H9 (cell line): ENCODE data around the gene SERPINB3. TPM values are rescaled to one million over a fixed set of nuclear protein-coding genes. Genes with fewer than 3 reads are reported as not detected.

Experiments
- DNase-seq: peaks from one replicate; pipeline ENCODE4 v3.0.0-alpha.2; 2017
- H2AFZ ChIP-seq: one replicate; pipeline ENCODE4 v1.6.1; 2013; ENCODE audit warnings: mild to moderate bottlenecking, low read length, control low read depth, moderate library complexity
- H2AK5ac ChIP-seq: 2 replicates; pipeline ENCODE4 v1.6.1; 2013; ENCODE audit warnings: low read length, control low read depth, mixed read lengths; ENCODE audit not compliant: insufficient read length
- H2BK120ac ChIP-seq: one replicate; pipeline ENCODE4 v1.6.1; 2013; ENCODE audit warnings: low read depth, mild to moderate bottlenecking, low read length, control low read depth, inconsistent platforms; ENCODE audit not compliant: poor library complexity, severe bottlenecking
- H2BK12ac ChIP-seq: 2 replicates; pipeline ENCODE4 v1.6.1; 2013; ENCODE audit warnings: low read length, control low read depth, mixed read lengths, low read depth; ENCODE audit not compliant: insufficient read length
- H2BK15ac ChIP-seq: 2 replicates; pipeline ENCODE4 v1.6.1; 2013; ENCODE audit warnings: low read depth, low read length, control low read depth
- H2BK20ac ChIP-seq: one replicate; pipeline ENCODE4 v1.6.1; 2013; ENCODE audit warnings: low read depth, mild to moderate bottlenecking, low read length, control low read depth, inconsistent platforms; ENCODE audit not compliant: poor library complexity, severe bottlenecking
- H2BK5ac ChIP-seq: 2 replicates; pipeline ENCODE4 v1.6.1; 2013; ENCODE audit warnings: low read length, control low read depth, mixed read lengths; ENCODE audit not compliant: insufficient read length
- H3K14ac ChIP-seq: 2 replicates; pipeline ENCODE4 v1.6.1; 2013; ENCODE audit warnings: low read length, control low read depth; ENCODE audit not compliant: insufficient read depth
- H3K18ac ChIP-seq: 2 replicates; pipeline ENCODE4 v1.6.1; 2013; ENCODE audit warnings: low read depth, mild to moderate bottlenecking, mixed read lengths, low read length, control low read depth; ENCODE audit not compliant: insufficient read length
- H3K23ac ChIP-seq: 2 replicates; pipeline ENCODE4 v1.6.1; 2013; ENCODE audit warnings: low read length, control low read depth, mixed read lengths, low read depth; ENCODE audit not compliant: insufficient read length
- H3K23me2 ChIP-seq: 2 replicates; pipeline ENCODE4 v1.6.1; 2013; ENCODE audit warnings: low read depth, mild to moderate bottlenecking, mixed read lengths, low read length, control low read depth; ENCODE audit not compliant: insufficient read length, poor library complexity, severe bottlenecking
- H3K27ac ChIP-seq: 2 replicates; pipeline ENCODE4 v1.5.1; 2013; ENCODE audit warnings: low read length, control low read depth, mixed read lengths, low read depth; ENCODE audit not compliant: insufficient read length
- H3K27me3 ChIP-seq: 2 replicates; pipeline ENCODE4 v1.6.1; 2013; ENCODE audit warnings: low read length, control low read depth, inconsistent platforms; ENCODE audit not compliant: insufficient read depth
- H3K4ac ChIP-seq: 2 replicates; pipeline ENCODE4 v1.6.1; 2013; ENCODE audit warnings: low read depth, mild to moderate bottlenecking, control low read depth, inconsistent platforms, low read length, moderate library complexity
- H3K4me1 ChIP-seq: 2 replicates; pipeline ENCODE4 v1.6.1; 2013; ENCODE audit warnings: low read length, control low read depth, inconsistent platforms; ENCODE audit not compliant: insufficient read depth
- H3K4me2 ChIP-seq: 2 replicates; pipeline ENCODE4 v1.6.1; 2013; ENCODE audit warnings: low read length, control low read depth, mixed read lengths; ENCODE audit not compliant: insufficient read length, insufficient read depth
- H3K56ac ChIP-seq: 2 replicates; pipeline ENCODE4 v1.6.1; 2013; ENCODE audit warnings: low read depth, mild to moderate bottlenecking, mixed read lengths, low read length, control low read depth; ENCODE audit not compliant: insufficient read length
- H3K79me1 ChIP-seq: 2 replicates; pipeline ENCODE4 v1.6.1; 2013; ENCODE audit warnings: low read depth, mild to moderate bottlenecking, moderate library complexity, low read length, control low read depth, inconsistent platforms; ENCODE audit not compliant: insufficient read depth, poor library complexity, severe bottlenecking
- H3K79me2 ChIP-seq: 2 replicates; pipeline ENCODE4 v1.6.1; 2013; ENCODE audit warnings: low read length, control low read depth, inconsistent platforms; ENCODE audit not compliant: insufficient read depth
- H3K9ac ChIP-seq: 2 replicates; pipeline ENCODE4 v1.6.1; 2013; ENCODE audit warnings: low read length, control low read depth, mixed read lengths; ENCODE audit not compliant: insufficient read length; ENCODE audit errors: extremely low read depth
- H3K9me3 ChIP-seq: one replicate; pipeline ENCODE4 v1.6.1; 2013; ENCODE audit warnings: low read depth, low read length, inconsistent platforms; ENCODE audit not compliant: control insufficient read depth
- H3T11ph ChIP-seq: one replicate; pipeline ENCODE4 v1.6.1; 2013; ENCODE audit warnings: mild to moderate bottlenecking, low read length, control low read depth, inconsistent platforms
- H4K20me1 ChIP-seq: one replicate; pipeline ENCODE4 v1.6.1; 2013; ENCODE audit not compliant: control insufficient read depth, insufficient read length, insufficient read depth
- H4K5ac ChIP-seq: 2 replicates; pipeline ENCODE4 v1.6.1; 2013; ENCODE audit warnings: low read depth, mild to moderate bottlenecking, mixed read lengths, low read length, control low read depth; ENCODE audit not compliant: insufficient read length
- H4K8ac ChIP-seq: replicated peaks from 2 replicates; pipeline ENCODE4 v1.6.1; 2013; ENCODE audit warnings: low read length, control low read depth, mixed read lengths, low read depth; ENCODE audit not compliant: insufficient read length
- H4K91ac ChIP-seq: 2 replicates; pipeline ENCODE4 v1.6.1; 2013; ENCODE audit warnings: low read depth, mild to moderate bottlenecking, moderate library complexity, mixed read lengths, low read length, control low read depth; ENCODE audit not compliant: insufficient read length
- H3K27ac Mint-ChIP-seq, 3 experiments: 2 replicates in 2 of 3; 3 replicates in 1 of 3; pipeline ENCODE4 v1.8.0; 2020 to 2021; ENCODE audit warnings: mixed read lengths in 3 of 3, mild to moderate bottlenecking in 1 of 3, moderate library complexity in 1 of 3
- H3K27me3 Mint-ChIP-seq: 2 replicates; pipeline ENCODE4 v1.8.0; 2021; ENCODE audit warnings: low read depth, mild to moderate bottlenecking, moderate library complexity, mixed read lengths
- H3K36me3 Mint-ChIP-seq, 3 experiments: 2 replicates in 2 of 3; 3 replicates in 1 of 3; pipeline ENCODE4 v1.8.0; 2020 to 2021; ENCODE audit warnings: low read depth in 3 of 3, mixed read lengths in 3 of 3; ENCODE audit not compliant: insufficient read depth in 1 of 3
- H3K4me1 Mint-ChIP-seq, 2 experiments: 2 replicates each; pipeline ENCODE4 v1.8.0; 2020; ENCODE audit warnings: mixed read lengths in 2 of 2
- H3K4me3 Mint-ChIP-seq, 2 experiments: 2 replicates in 1 of 2; 3 replicates in 1 of 2; pipeline ENCODE4 v1.8.0; 2020 to 2021; ENCODE audit warnings: mild to moderate bottlenecking in 2 of 2, mixed read lengths in 2 of 2, moderate library complexity in 1 of 2
- H3K9me3 Mint-ChIP-seq, 2 experiments: 2 replicates in 1 of 2; 3 replicates in 1 of 2; pipeline ENCODE4 v1.8.0; 2020; ENCODE audit warnings: mild to moderate bottlenecking in 2 of 2, mixed read lengths in 2 of 2, moderate library complexity in 1 of 2
- CTCF ChIP-seq: fragments of 200-600 bp; sonication (generic); conservative IDR thresholded peaks from 3 replicates; pipeline ENCODE4 v1.8.0; 2021; ENCODE audit warnings: antibody characterized with exemption, mild to moderate bottlenecking
- WGBS: extraction: QIAGEN DNeasy Blood & Tissue Kit; methylation state at CpG from one replicate; pipeline ENCODE4 v1.1.7; 2013; ENCODE audit warnings: missing lambda C conversion rate, low lambda C conversion rate, mixed read lengths; ENCODE audit not compliant: insufficient read length; ENCODE audit errors: extremely low coverage; 5-methylcytosine and 5-hydroxymethylcytosine counted together
- total RNA-seq: library from RNA; stranded (reverse); gene quantifications from 2 replicates; pipeline ENCODE4 v1.2.1, GENCODE V29; 2021

The SERPINB3 gene
- total RNA-seq, 1 experiment from 2014 or later = 1.7 TPM

- Histone ChIP-seq H2BK120ac (no peak overlapping the region), H3K4ac (no peak overlapping the region), H3K27me3 (no peaks in the 10 kb centered on the region), H2AFZ (no peak overlapping the region), H2AK5ac (no peak overlapping the region), H2BK5ac (no peak overlapping the region), H4K91ac (no peak overlapping the region), H2BK20ac (no peak overlapping the region), H3K56ac (no peak overlapping the region), H2BK12ac (no peak overlapping the region), H3K79me2 (no peaks in the 10 kb centered on the region), H3K9me3 (no peaks in the 10 kb centered on the region), H3K4me2 (no peak overlapping the region), H4K20me1 (no peaks in the 10 kb centered on the region), H4K8ac (no peak overlapping the region), H3T11ph (no peak overlapping the region), H3K23ac (no peak overlapping the region), H4K5ac (no peak overlapping the region), H3K4me1 (no peaks in the 10 kb centered on the region), H3K18ac (no peak overlapping the region), H3K14ac (no peak overlapping the region), H2BK15ac (no peak overlapping the region), H3K23me2 (no peaks in the 10 kb centered on the region), H3K27ac (no peak overlapping the region), H3K9ac (no peak overlapping the region), H3K79me1 (no peaks in the 10 kb centered on the region)
- no peak for TF ChIP-seq CTCF
- Mint-ChIP-seq H3K4me3 (no peak overlapping the region), H3K27ac (no peak overlapping the region), H3K4me1 (peaks cover 8 to 12% of the 10 kb centered on the region in 2 experiments), H3K27me3 (no peaks in the 10 kb centered on the region), H3K36me3 (peaks cover 0 to 5% (median 1%) of the 10 kb centered on the region in 3 experiments; a peak in 3 of 7 replicates), H3K9me3 (peaks cover 2 to 3% of the 10 kb centered on the region in 2 experiments; a peak in 3 of 5 replicates)
- no peak for DNase-seq
- WGBS = 100% methylated on average over 1 of the region's 2 CpGs
These were observed 43.8 kb downstream of the SERPINB3 start for GRCh38 chr18:63617915-63618234.
